H1 (cell line): Measurements from ENCODE around the gene SYT2. TPM values are rescaled to one million over a fixed set of nuclear protein-coding genes. Genes with fewer than 3 reads are reported as not detected.
A peak's percentile ranks its signal among the peaks of the same experiment; 100 is the strongest.

ENCODE experiments used
- ASH2L ChIP-seq: fragments of 200-600, 300-600 bp; sonication (generic); IDR thresholded peaks from one replicate; pipeline ENCODE4 v1.7.1; 2017; ENCODE audit warnings: low read length
- GABPA ChIP-seq: IDR thresholded peaks from 2 replicates; pipeline ENCODE4 v1.6.1; 2011; ENCODE audit warnings: mild to moderate bottlenecking, low read length, moderate library complexity, borderline replicate concordance; ENCODE audit not compliant: insufficient read depth
- MAFK ChIP-seq: IDR thresholded peaks from 2 replicates; pipeline ENCODE4 v1.6.1; 2012; ENCODE audit warnings: low read depth, mild to moderate bottlenecking, improper control_type of control experiment, low read length
- RFX5 ChIP-seq: IDR thresholded peaks from 2 replicates; pipeline ENCODE4 v1.6.1; 2011; ENCODE audit warnings: low read depth, low read length, improper control_type of control experiment, borderline replicate concordance
- RXRA ChIP-seq: IDR thresholded peaks from 2 replicates; pipeline ENCODE4 v1.6.1; 2011; ENCODE audit warnings: low read depth, mild to moderate bottlenecking, low read length, moderate library complexity; ENCODE audit not compliant: insufficient read depth
- TAF7 ChIP-seq: optimal IDR thresholded peaks from 2 replicates; pipeline ENCODE3; 2011; ENCODE audit warnings: low read depth, mild to moderate bottlenecking, inconsistent platforms, low read length, moderate library complexity, borderline replicate concordance
- TEAD4 ChIP-seq: IDR thresholded peaks from 2 replicates; pipeline ENCODE4 v1.6.1; 2012; ENCODE audit warnings: low read depth, low read length, inconsistent platforms, mixed read lengths
- polyA plus RNA-seq, 7 experiments: library from polyadenylated mRNA; depleted of rRNA in 3 of 7; stranded (reverse) in 5 of 7; unstranded in 2 of 7; fragments of >200 nt in 5 of 7; fragments of 200-250 nt in 2 of 7; gene quantifications; 1 replicate in 5 of 7; 2 replicates in 1 of 7; 4 replicates in 1 of 7; pipeline versions ENCODE4 v1.2.1 to v1.2.3, GENCODE V29; 2011 to 2013; ENCODE audit warnings: missing spikeins in 2 of 7, mixed read lengths in 2 of 7
- total RNA-seq: library from RNA; stranded (reverse); fragmentation: NEBNext Ultra II Directional; extraction: Animal tissue kit (Norgen Biotek cat#: 25700); gene quantifications from 2 replicates; pipeline ENCODE4 v1.2.1, GENCODE V29; 2021
- TF ChIP-seq, protein P1 (sequence below): IDR thresholded peaks from 2 replicates; pipeline ENCODE4 v1.6.1; 2012; ENCODE audit warnings: inconsistent platforms
- TF ChIP-seq, protein P2 (sequence below): IDR thresholded peaks from 2 replicates; pipeline ENCODE4 v1.6.1; 2012; ENCODE audit warnings: low read length, inconsistent platforms

SYT2 gene
- total and polyA plus RNA-seq, 2 of the 8 experiments (the other 6 are each of a cell fraction or from before 2014, with no cell fraction given): 2.8 to 11.0 TPM

DNA sequence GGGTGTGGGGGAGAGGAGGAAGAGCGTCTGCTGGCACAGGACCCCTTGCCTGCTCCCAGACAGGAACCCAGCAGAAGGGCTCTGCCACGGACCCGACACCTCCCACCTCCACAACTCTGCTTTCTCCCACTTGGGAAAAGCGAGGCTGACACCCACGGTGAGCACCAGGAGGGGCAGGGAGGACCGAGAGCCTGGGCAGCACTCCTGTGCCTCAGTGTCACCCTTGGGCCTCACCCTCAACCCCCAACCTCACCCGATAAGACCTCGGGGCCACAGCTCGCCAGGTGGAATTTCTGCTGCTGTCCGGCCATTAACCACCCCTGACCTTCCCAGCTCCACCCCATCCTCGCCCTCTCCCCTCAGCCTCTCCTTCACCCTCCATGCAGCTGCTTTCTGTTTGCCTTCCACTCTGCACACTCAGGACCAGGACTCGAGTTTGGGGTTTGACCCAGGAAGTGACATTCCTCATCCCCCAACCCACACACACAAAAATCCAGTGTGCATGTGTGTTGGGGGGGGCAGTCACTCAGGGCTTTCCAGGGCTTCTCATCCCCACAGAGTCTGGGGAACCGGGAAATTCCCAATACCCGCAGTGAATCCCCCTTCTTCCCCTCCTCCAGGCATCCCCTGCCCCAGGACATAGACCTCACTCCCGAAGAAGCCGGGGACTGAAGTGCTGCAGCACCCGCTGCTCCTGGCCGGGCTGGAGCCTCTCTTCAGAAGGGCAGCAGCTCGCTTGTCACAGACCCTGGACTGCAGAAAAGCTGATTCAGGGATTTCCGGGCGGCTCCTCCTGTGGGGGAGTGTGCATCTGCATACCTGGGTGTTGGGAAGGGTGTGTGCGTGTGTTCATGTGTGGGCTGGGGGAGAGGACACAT lies 65.8 kb downstream of the SYT2 start (continued):
- TF ChIP-seq TAF7 (no peak), RFX5 (no peak), GABPA (no peak), TEAD4 (no peak), RXRA (no peak), MAFK (peak; percentile 54; the same call in 1 of the 2 replicates), ASH2L (no peak)
- TF ChIP-seq, protein P1, sequence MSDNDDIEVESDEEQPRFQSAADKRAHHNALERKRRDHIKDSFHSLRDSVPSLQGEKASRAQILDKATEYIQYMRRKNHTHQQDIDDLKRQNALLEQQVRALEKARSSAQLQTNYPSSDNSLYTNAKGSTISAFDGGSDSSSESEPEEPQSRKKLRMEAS: no peak
- TF ChIP-seq, protein P2, sequence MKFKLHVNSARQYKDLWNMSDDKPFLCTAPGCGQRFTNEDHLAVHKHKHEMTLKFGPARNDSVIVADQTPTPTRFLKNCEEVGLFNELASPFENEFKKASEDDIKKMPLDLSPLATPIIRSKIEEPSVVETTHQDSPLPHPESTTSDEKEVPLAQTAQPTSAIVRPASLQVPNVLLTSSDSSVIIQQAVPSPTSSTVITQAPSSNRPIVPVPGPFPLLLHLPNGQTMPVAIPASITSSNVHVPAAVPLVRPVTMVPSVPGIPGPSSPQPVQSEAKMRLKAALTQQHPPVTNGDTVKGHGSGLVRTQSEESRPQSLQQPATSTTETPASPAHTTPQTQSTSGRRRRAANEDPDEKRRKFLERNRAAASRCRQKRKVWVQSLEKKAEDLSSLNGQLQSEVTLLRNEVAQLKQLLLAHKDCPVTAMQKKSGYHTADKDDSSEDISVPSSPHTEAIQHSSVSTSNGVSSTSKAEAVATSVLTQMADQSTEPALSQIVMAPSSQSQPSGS: no peak
- TF ChIP-seq, all 59 proteins: peak for 3
